A549 (cell line): ENCODE data around the gene ATP13A4. TPM values are rescaled to one million over a fixed set of nuclear protein-coding genes. Genes with fewer than 3 reads are reported as not detected.

ENCODE experiments used
- ATAC-seq, 2 experiments: fragments of 200-7000 bp in 1 of 2; fragments of >200 bp in 1 of 2; cut with Nextera tagmentation in 1 of 2; cut with Tn5 transposase in 1 of 2; 3 replicates each; pipeline versions ENCODE4 v1.8.0 to v1.9.1; 2018 to 2020; ENCODE audit warnings: mild to moderate bottlenecking in 1 of 2, moderate library complexity in 1 of 2
- CTCF ChIA-PET: fragments of 300-600 bp; sonication (Branson Sonifier 250); formaldehyde crosslinking; extraction: SDS; loops from one replicate; lab custom pipeline; 2021; ENCODE audit warnings: antibody characterized with exemption, inconsistent platforms; lab: Yijun Ruan, JAX
- POLR2A ChIA-PET: fragments of 350-600 bp; formaldehyde crosslinking; extraction: SDS; loops from one replicate; lab custom pipeline; 2021; ENCODE audit warnings: antibody characterized with exemption, inconsistent platforms; lab: Yijun Ruan, JAX
- DNase-seq, 2 experiments: peaks; one replicate each; pipeline versions ENCODE4 v3.0.0 to v3.0.0-alpha.2; 2011 to 2016; ENCODE audit warnings: low read depth in 1 of 2, low spot score in 1 of 2
- FAIRE-seq: peaks from 2 replicates; lab custom pipeline; 2011; peaks lifted over from hg19 to GRCh38; lab: Jason Lieb, UNC
- H3K27ac ChIP-seq, 2 experiments: fragments of >200 bp; sonication (Bioruptor Twin); formaldehyde crosslinking; 3 replicates each; pipeline ENCODE4 v1.5.1; 2016 to 2017
- H3K4me1 ChIP-seq: fragments of >200 bp; sonication (Bioruptor Twin); formaldehyde crosslinking; 3 replicates; pipeline ENCODE4 v1.6.1; 2016
- H3K4me2 ChIP-seq: fragments of >200 bp; sonication (Bioruptor Twin); formaldehyde crosslinking; 3 replicates; pipeline ENCODE4 v1.6.1; 2016
- H3K4me3 ChIP-seq: fragments of >200 bp; sonication (Bioruptor Twin); formaldehyde crosslinking; 3 replicates; pipeline ENCODE4 v1.5.1; 2016
- H3K9me3 ChIP-seq: fragments of >200 bp; sonication (Bioruptor Twin); formaldehyde crosslinking; 3 replicates; pipeline ENCODE4 v1.6.1; 2016
- CBX2 ChIP-seq: fragments of 200-600 bp; sonication (generic); IDR thresholded peaks from 2 replicates; pipeline ENCODE4 v1.6.1; 2016; ENCODE audit warnings: low read depth, mild to moderate bottlenecking, borderline replicate concordance
- CBX8 ChIP-seq: fragments of 200-600 bp; sonication (generic); IDR thresholded peaks from 2 replicates; pipeline ENCODE4 v1.6.1; 2016
- ESRRA ChIP-seq: fragments of 150-350 bp; IDR thresholded peaks from 2 replicates; pipeline ENCODE4 v1.6.1; 2014; ENCODE audit warnings: mild to moderate bottlenecking, low read length, borderline replicate concordance
- HEYL ChIP-seq: fragments of 250-450 bp; sonication (Bioruptor Pico); IDR thresholded peaks from 2 replicates; pipeline ENCODE4 v1.8.0; 2021; ENCODE audit warnings: mild to moderate bottlenecking, moderate library complexity
- HOXA7 ChIP-seq: fragments of 250-450 bp; sonication (Bioruptor Pico); IDR thresholded peaks from 2 replicates; pipeline ENCODE4 v1.5.0; 2020; ENCODE audit warnings: mild to moderate bottlenecking, moderate library complexity
- HOXB13 ChIP-seq: fragments of 250-450 bp; sonication (Bioruptor Pico); IDR thresholded peaks from 2 replicates; pipeline ENCODE4 v1.5.0; 2020; ENCODE audit warnings: low read depth, mild to moderate bottlenecking, moderate library complexity
- HOXB5 ChIP-seq: fragments of 250-450 bp; sonication (Bioruptor Pico); IDR thresholded peaks from 2 replicates; pipeline ENCODE4 v1.5.0; 2020; ENCODE audit warnings: mild to moderate bottlenecking, moderate library complexity
- JUN ChIP-seq, 2 experiments: fragments of >200 bp; sonication (Bioruptor Twin); formaldehyde crosslinking; IDR thresholded peaks; 2 replicates in 1 of 2; 3 replicates in 1 of 2; pipeline ENCODE4 v1.6.1; 2016 to 2017
- KDM1A ChIP-seq: fragments of 200-600 bp; sonication (generic); IDR thresholded peaks from 2 replicates; pipeline ENCODE4 v1.6.1; 2016; ENCODE audit warnings: low read depth, mild to moderate bottlenecking
- MAZ ChIP-seq: fragments of 150-350 bp; IDR thresholded peaks from 2 replicates; pipeline ENCODE4 v1.6.1; 2014; ENCODE audit warnings: antibody characterized with exemption, low read depth, low read length, borderline replicate concordance
- POLR2AphosphoS2 ChIP-seq: conservative IDR thresholded peaks from 2 replicates; pipeline ENCODE4 v1.6.1; 2012; ENCODE audit warnings: low read length, improper control_type of control experiment, inconsistent platforms
- RAD21 ChIP-seq, 2 experiments: fragments of >200 bp in 1 of 2; sonication (Bioruptor Twin) in 1 of 2; formaldehyde crosslinking in 1 of 2; IDR thresholded peaks in 1 of 2; conservative IDR thresholded peaks in 1 of 2; 2 replicates in 1 of 2; 3 replicates in 1 of 2; pipeline ENCODE4 v1.6.1; 2012 to 2018; ENCODE audit warnings: inconsistent platforms in 1 of 2
- TFCP2L1 ChIP-seq: fragments of 250-450 bp; sonication (Bioruptor Pico); IDR thresholded peaks from 2 replicates; pipeline ENCODE4 v1.5.0; 2021; ENCODE audit warnings: mild to moderate bottlenecking
- TP53 ChIP-seq: fragments of 250-450 bp; sonication (Bioruptor Pico); IDR thresholded peaks from 2 replicates; pipeline ENCODE4 v1.5.0; 2021; ENCODE audit warnings: mild to moderate bottlenecking, moderate library complexity
- ZNF302 ChIP-seq: fragments of 250-450 bp; sonication (Bioruptor Pico); IDR thresholded peaks from 2 replicates; pipeline ENCODE4 v1.9.0; 2021; ENCODE audit warnings: inconsistent platforms, mild to moderate bottlenecking, moderate library complexity
- ZSCAN20 ChIP-seq: fragments of 250-450 bp; sonication (Bioruptor Pico); IDR thresholded peaks from 2 replicates; pipeline ENCODE4 v1.8.0; 2022; ENCODE audit warnings: mild to moderate bottlenecking, moderate library complexity
- WGBS: methylation state at CpG from one replicate; pipeline ENCODE4 v1.1.6; 2017; ENCODE audit errors: missing lambda C conversion rate; 5-methylcytosine and 5-hydroxymethylcytosine counted together
- polyA plus RNA-seq, 4 experiments: library from polyadenylated mRNA; depleted of rRNA in 3 of 4; stranded (reverse); fragments of >200 nt; fragmentation: RNase III in 1 of 4; extraction: RNeasy Plus Mini Kit Qiagen cat#74134 plus additional on column Dnase treatment in 1 of 4; gene quantifications; 2 replicates in 3 of 4; 3 replicates in 1 of 4; pipeline ENCODE4 v1.2.3, GENCODE V29; 2011 to 2017
- TF ChIP-seq, protein P1 (sequence below): fragments of 200-600 bp; sonication (generic); IDR thresholded peaks from 2 replicates; pipeline ENCODE4 v1.6.1; 2016; ENCODE audit warnings: antibody characterized with exemption, mild to moderate bottlenecking, moderate library complexity
- TF ChIP-seq, protein P2 (sequence below): fragments of 150-350 bp; IDR thresholded peaks from 2 replicates; pipeline ENCODE4 v1.6.1; 2014; ENCODE audit warnings: low read depth, mild to moderate bottlenecking, low read length
- TF ChIP-seq, protein P3 (sequence below): fragments of 250-450 bp; sonication (Bioruptor Pico); IDR thresholded peaks from 2 replicates; pipeline ENCODE4 v1.5.0; 2021; ENCODE audit warnings: mild to moderate bottlenecking, moderate library complexity, borderline replicate concordance

The ATP13A4 gene
- polyA plus RNA-seq, 2 of the 4 experiments (the other 2 are of a cell fraction) = 0.09 to 0.10 TPM

DNA sequence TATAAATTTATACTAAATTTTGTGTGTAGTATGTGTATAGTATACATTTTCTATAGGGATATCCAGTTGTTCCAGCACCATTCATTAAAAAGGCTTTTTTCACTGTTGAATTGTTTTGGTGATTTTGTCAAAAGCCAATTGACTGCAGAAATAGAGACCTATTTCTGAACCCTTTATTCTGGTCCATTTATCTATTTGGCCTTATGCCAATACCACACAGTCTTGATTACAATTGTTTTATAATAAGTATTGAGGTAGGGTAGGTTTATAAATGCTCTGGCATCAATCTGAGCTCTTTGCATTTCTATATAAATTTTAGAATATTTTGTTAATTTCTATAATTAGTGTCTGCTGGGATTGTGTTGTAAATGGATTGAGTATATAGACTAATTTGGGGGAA is 31.8 kb upstream of the ATP13A4 start:
- DNase-seq (no peak), FAIRE-seq (no peak), ATAC-seq (no peak)
- no peaks in the 10 kb centered on the region for H3K9me3 ChIP-seq
- TF ChIP-seq HOXB13 (no peak), JUN (IDR thresholded peaks at IDR 0.05) (no peak), RAD21 (conservative IDR thresholded peaks at IDR 0.05 in 1 of 2, IDR thresholded peaks at IDR 0.05 in 1 of 2) (no peak), TFCP2L1 (CRISPR knock-in tag) (no peak), HEYL (CRISPR knock-in tag) (no peak), ESRRA (no peak), CBX8 (no peak), ZSCAN20 (CRISPR knock-in tag) (no peak), CBX2 (no peak), POLR2AphosphoS2 (no peak), MAZ (no peak)
- TF ChIP-seq, protein P1, sequence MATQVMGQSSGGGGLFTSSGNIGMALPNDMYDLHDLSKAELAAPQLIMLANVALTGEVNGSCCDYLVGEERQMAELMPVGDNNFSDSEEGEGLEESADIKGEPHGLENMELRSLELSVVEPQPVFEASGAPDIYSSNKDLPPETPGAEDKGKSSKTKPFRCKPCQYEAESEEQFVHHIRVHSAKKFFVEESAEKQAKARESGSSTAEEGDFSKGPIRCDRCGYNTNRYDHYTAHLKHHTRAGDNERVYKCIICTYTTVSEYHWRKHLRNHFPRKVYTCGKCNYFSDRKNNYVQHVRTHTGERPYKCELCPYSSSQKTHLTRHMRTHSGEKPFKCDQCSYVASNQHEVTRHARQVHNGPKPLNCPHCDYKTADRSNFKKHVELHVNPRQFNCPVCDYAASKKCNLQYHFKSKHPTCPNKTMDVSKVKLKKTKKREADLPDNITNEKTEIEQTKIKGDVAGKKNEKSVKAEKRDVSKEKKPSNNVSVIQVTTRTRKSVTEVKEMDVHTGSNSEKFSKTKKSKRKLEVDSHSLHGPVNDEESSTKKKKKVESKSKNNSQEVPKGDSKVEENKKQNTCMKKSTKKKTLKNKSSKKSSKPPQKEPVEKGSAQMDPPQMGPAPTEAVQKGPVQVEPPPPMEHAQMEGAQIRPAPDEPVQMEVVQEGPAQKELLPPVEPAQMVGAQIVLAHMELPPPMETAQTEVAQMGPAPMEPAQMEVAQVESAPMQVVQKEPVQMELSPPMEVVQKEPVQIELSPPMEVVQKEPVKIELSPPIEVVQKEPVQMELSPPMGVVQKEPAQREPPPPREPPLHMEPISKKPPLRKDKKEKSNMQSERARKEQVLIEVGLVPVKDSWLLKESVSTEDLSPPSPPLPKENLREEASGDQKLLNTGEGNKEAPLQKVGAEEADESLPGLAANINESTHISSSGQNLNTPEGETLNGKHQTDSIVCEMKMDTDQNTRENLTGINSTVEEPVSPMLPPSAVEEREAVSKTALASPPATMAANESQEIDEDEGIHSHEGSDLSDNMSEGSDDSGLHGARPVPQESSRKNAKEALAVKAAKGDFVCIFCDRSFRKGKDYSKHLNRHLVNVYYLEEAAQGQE = no peak
- TF ChIP-seq, protein P2, sequence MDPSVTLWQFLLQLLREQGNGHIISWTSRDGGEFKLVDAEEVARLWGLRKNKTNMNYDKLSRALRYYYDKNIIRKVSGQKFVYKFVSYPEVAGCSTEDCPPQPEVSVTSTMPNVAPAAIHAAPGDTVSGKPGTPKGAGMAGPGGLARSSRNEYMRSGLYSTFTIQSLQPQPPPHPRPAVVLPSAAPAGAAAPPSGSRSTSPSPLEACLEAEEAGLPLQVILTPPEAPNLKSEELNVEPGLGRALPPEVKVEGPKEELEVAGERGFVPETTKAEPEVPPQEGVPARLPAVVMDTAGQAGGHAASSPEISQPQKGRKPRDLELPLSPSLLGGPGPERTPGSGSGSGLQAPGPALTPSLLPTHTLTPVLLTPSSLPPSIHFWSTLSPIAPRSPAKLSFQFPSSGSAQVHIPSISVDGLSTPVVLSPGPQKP = no peak
- TF ChIP-seq, protein P3, sequence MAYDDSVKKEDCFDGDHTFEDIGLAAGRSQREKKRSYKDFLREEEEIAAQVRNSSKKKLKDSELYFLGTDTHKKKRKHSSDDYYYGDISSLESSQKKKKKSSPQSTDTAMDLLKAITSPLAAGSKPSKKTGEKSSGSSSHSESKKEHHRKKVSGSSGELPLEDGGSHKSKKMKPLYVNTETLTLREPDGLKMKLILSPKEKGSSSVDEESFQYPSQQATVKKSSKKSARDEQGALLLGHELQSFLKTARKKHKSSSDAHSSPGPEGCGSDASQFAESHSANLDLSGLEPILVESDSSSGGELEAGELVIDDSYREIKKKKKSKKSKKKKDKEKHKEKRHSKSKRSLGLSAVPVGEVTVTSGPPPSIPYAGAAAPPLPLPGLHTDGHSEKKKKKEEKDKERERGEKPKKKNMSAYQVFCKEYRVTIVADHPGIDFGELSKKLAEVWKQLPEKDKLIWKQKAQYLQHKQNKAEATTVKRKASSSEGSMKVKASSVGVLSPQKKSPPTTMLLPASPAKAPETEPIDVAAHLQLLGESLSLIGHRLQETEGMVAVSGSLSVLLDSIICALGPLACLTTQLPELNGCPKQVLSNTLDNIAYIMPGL (CRISPR knock-in tag) = no peak
- no peaks in the 10 kb centered on the region for H3K4me1 ChIP-seq
- ChIA-PET CTCF (no interaction called here), POLR2A (no interaction called here)
- H3K27ac ChIP-seq = no peak overlapping the region
- H3K4me3 ChIP-seq = no peak overlapping the region
- no peak overlapping the region for H3K4me2 ChIP-seq

DNA sequence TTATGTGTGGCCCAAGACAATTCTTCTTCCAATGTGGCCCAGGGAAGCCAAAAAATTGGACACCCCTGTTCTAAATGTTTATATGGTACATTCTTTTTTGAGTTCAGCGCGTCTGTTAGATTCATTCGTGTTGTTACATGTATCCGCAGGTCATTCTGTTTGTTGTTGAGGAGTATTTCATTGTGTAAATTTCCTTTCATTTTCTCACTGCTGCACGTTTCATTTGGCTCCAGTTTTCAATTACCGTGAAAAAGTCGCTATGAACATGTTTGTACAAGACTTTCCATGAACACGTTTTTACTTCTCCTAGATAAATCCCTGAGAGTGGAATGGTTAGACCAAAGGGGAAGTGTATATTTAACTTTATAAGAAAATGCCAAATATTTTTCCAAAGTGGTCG is 30.8 kb upstream of the ATP13A4 start:
- DNase-seq (no peak), ATAC-seq (no peak), FAIRE-seq (no peak)
- POLR2A ChIA-PET = no interaction called here
- H3K9me3 ChIP-seq = no peaks in the 10 kb centered on the region
- H3K4me1 ChIP-seq = no peaks in the 10 kb centered on the region
- no peak for TF ChIP-seq HOXB5 (CRISPR knock-in tag)
- no peak for TF ChIP-seq ZNF302 (CRISPR knock-in tag)
- no peak for TF ChIP-seq TP53 (CRISPR knock-in tag)
- no peak for TF ChIP-seq HOXA7
- TF ChIP-seq CBX2 = no peak
- TF ChIP-seq KDM1A = no peak
- no peak overlapping the region for H3K4me3 ChIP-seq
- no peak overlapping the region for H3K4me2 ChIP-seq
- CTCF ChIA-PET = no interaction called here
- H3K27ac ChIP-seq = no peak overlapping the region
- 66% methylated on average over 9 of the region's 9 CpGs for WGBS
